Natural killer cell (primary cell): ENCODE results near the gene MRPL57. TPM values are rescaled to one million over a fixed set of nuclear protein-coding genes. Genes with fewer than 3 reads are reported as not detected.
A peak's percentile ranks its signal among the peaks of the same experiment; 100 is the strongest.
"Not testable (repeated sequence)": the region's sequence is repeated elsewhere in the genome, so short reads cannot be mapped to it uniquely, and the experiment has no call there.

ENCODE experiments used
- ATAC-seq, 3 donors: fragments of 150-1000 bp in 2 of 3; fragments of 200-7000 bp in 1 of 3; cut with Tn5 transposase; 1 replicate in 1 of 3; 2 replicates in 2 of 3; pipeline ENCODE4 v1.10.0; 2021; ENCODE audit warnings: mild to moderate bottlenecking in 2 of 3, moderate library complexity in 2 of 3
- DNase-seq, 2 donors: peaks; one replicate each; pipeline versions ENCODE4 v3.0.0 to v3.0.0-alpha.2; 2013 to 2021; ENCODE audit warnings: mixed read lengths in 1 of 2
- H3K27ac ChIP-seq: one replicate; pipeline ENCODE4 v1.5.1; 2013; ENCODE audit warnings: mild to moderate bottlenecking, low read length
- H3K27me3 ChIP-seq: one replicate; pipeline ENCODE4 v1.6.1; 2013; ENCODE audit warnings: low read length; ENCODE audit not compliant: control insufficient read depth, insufficient read depth
- H3K36me3 ChIP-seq: one replicate; pipeline ENCODE4 v1.6.1; 2013; ENCODE audit warnings: low read length; ENCODE audit not compliant: control insufficient read depth, insufficient read depth
- H3K4me1 ChIP-seq: one replicate; pipeline ENCODE4 v1.6.1; 2013; ENCODE audit warnings: low read length; ENCODE audit not compliant: control insufficient read depth, insufficient read depth
- H3K4me3 ChIP-seq: one replicate; pipeline ENCODE4 v1.5.1; 2013; ENCODE audit warnings: low read length
- H3K9me3 ChIP-seq: one replicate; pipeline ENCODE4 v1.6.1; 2013; ENCODE audit warnings: low read length; ENCODE audit not compliant: control insufficient read depth, insufficient read depth
- H3K27ac Mint-ChIP-seq, 2 donors: one replicate each; pipeline ENCODE4 v1.8.0; 2022; ENCODE audit warnings: mild to moderate bottlenecking in 2 of 2, mixed read lengths in 2 of 2, moderate library complexity in 1 of 2
- H3K27me3 Mint-ChIP-seq, 2 donors: one replicate each; pipeline ENCODE4 v1.8.0; 2022; ENCODE audit warnings: low read depth in 2 of 2, mixed read lengths in 2 of 2
- H3K36me3 Mint-ChIP-seq: one replicate; pipeline ENCODE4 v1.8.0; 2022; ENCODE audit warnings: mixed read lengths
- H3K4me1 Mint-ChIP-seq, 2 donors: one replicate each; pipeline ENCODE4 v1.8.0; 2022; ENCODE audit warnings: mixed read lengths in 2 of 2
- H3K4me3 Mint-ChIP-seq: one replicate; pipeline ENCODE4 v1.8.0; 2022; ENCODE audit warnings: mild to moderate bottlenecking, moderate library complexity, mixed read lengths
- H3K9me3 Mint-ChIP-seq, 2 donors: one replicate each; pipeline ENCODE4 v1.8.0; 2022; ENCODE audit warnings: mixed read lengths in 2 of 2
- WGBS: methylation state at CpG from one replicate; pipeline ENCODE4 v1.1.7; 2013; ENCODE audit warnings: missing lambda C conversion rate; ENCODE audit not compliant: insufficient coverage; 5-methylcytosine and 5-hydroxymethylcytosine counted together
- intact Hi-C: fragments of 100-400 bp; cut with micrococcal nuclease; formaldehyde crosslinking; loops from one replicate; pipeline ENCODE4 v1.14.2; 2022
- total RNA-seq, 4 donors: library from RNA; stranded (reverse); fragments of 120-200 nt in 1 of 4; gene quantifications; one replicate each; pipeline versions ENCODE4 v1.2.3 to v1.2.4, GENCODE V29; 2013 to 2022
- TF ChIP-seq, protein P1 (sequence below): fragments of 200-600 bp; IDR thresholded peaks from one replicate; pipeline ENCODE4 v1.8.0; 2022; ENCODE audit warnings: antibody characterized with exemption

The MRPL57 gene
- total RNA-seq, 3 donors from 2014 or later (not counting 1 experiment from before 2014, with no cell fraction given), result 7.8 to 9.9 (median 8.3) TPM

DNA sequence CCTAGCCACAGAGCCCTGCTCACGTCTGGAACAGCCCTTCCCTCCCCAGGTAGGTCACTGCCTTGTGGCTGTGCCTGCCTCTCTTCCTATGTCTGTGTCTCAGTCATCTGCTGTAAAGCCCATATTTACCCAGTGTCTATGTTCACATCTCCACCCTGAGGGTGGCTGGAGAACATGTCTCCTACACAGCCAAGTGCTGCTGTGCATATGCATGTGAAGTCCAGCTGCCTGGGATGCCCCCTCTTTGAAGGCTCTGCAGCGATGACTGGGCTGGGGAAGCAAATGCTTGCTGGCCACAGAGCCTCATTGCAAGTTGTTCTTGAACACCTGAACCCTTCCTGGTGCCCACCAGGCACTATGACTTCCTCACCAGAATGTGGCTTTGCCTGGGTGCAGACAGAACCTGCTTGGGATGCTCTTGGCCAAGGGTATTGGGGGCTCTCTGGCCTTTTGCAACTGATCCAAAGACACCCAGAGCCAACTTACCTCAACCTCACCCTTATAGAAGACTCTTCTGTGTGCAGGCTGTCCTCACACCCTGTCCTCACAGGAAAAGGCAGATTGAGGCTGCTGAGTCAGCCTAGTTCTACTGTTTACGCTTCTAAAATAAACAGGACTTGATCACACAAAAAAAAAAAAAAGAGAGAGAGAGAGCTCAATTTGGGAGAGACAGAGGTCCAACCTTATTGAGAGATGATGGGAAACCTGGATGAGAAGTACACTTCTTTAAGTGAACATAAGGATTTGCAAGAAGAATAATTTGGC is 26.5 kb downstream of the MRPL57 start:
- intact Hi-C loops, result no loop called here
- Histone ChIP-seq H3K36me3 (no peaks in the 10 kb centered on the region), H3K4me1 (peaks cover 6% of the 10 kb centered on the region), H3K27me3 (no peaks in the 10 kb centered on the region), H3K9me3 (no peaks in the 10 kb centered on the region), H3K4me3 (no peak overlapping the region), H3K27ac (no peak overlapping the region)
- H3K4me3 Mint-ChIP-seq, result peak overlapping the region; percentile 10
- peaks cover 0 to 3% of the 10 kb centered on the region in 2 donors for H3K27me3 Mint-ChIP-seq
- no peak for DNase-seq
- TF ChIP-seq, protein P1, sequence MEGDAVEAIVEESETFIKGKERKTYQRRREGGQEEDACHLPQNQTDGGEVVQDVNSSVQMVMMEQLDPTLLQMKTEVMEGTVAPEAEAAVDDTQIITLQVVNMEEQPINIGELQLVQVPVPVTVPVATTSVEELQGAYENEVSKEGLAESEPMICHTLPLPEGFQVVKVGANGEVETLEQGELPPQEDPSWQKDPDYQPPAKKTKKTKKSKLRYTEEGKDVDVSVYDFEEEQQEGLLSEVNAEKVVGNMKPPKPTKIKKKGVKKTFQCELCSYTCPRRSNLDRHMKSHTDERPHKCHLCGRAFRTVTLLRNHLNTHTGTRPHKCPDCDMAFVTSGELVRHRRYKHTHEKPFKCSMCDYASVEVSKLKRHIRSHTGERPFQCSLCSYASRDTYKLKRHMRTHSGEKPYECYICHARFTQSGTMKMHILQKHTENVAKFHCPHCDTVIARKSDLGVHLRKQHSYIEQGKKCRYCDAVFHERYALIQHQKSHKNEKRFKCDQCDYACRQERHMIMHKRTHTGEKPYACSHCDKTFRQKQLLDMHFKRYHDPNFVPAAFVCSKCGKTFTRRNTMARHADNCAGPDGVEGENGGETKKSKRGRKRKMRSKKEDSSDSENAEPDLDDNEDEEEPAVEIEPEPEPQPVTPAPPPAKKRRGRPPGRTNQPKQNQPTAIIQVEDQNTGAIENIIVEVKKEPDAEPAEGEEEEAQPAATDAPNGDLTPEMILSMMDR, result no peak
- H3K36me3 Mint-ChIP-seq, result no peaks in the 10 kb centered on the region
- peaks cover 19 to 20% of the 10 kb centered on the region in 2 donors for H3K4me1 Mint-ChIP-seq
- no peaks in the 10 kb centered on the region for H3K9me3 Mint-ChIP-seq
- 56% methylated on average over 3 of the region's 3 CpGs for WGBS
- ATAC-seq, result peak in 2 of 3 donors; percentile 50 to 68
- peak overlapping the region in 1 of 2 donors; percentile 4 for H3K27ac Mint-ChIP-seq

DNA sequence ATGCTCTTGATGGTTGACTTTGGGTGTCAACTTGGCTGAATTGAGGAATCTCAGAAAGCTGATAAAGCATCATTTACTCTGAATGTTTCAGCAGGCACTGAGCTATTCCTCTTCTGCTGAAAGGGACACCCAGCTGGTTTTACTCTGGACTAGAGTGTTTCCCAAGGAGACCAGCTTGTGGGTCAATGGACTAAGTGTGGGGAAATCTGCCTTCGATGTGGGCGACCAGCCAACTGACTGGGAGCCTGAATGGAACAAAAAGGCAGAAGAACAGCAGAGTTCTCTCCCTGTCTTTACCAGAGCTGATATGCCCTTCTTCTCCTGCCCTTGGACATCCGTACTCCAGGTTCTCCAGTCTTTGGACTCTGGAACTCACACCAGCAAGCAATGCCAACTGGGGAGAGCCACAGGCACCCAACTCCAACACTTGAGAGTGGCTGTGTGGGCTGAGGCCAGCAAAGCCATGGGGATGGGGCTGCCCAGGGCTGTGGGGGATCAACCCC is 32.2 kb downstream of the MRPL57 start:
- DNase-seq (no peak), ATAC-seq (no peak)
- Mint-ChIP-seq H3K9me3 (no peaks in the 10 kb centered on the region), H3K27me3 (peaks cover 26 to 31% of the 10 kb centered on the region in 2 donors), H3K27ac (no peak overlapping the region), H3K4me3 (no peak overlapping the region), H3K4me1 (no peaks in the 10 kb centered on the region), H3K36me3 (peaks cover 9% of the 10 kb centered on the region)
- H3K27me3 ChIP-seq, result no peaks in the 10 kb centered on the region
- intact Hi-C loops, result no loop called here
- no peak overlapping the region for H3K4me3 ChIP-seq
- WGBS, result 89% methylated on average over 3 of the region's 3 CpGs
- TF ChIP-seq, protein P1, result no peak
- H3K9me3 ChIP-seq, result peaks cover 5% of the 10 kb centered on the region
- H3K27ac ChIP-seq, result no peak overlapping the region
- H3K36me3 ChIP-seq, result no peaks in the 10 kb centered on the region
- no peaks in the 10 kb centered on the region for H3K4me1 ChIP-seq

DNA sequence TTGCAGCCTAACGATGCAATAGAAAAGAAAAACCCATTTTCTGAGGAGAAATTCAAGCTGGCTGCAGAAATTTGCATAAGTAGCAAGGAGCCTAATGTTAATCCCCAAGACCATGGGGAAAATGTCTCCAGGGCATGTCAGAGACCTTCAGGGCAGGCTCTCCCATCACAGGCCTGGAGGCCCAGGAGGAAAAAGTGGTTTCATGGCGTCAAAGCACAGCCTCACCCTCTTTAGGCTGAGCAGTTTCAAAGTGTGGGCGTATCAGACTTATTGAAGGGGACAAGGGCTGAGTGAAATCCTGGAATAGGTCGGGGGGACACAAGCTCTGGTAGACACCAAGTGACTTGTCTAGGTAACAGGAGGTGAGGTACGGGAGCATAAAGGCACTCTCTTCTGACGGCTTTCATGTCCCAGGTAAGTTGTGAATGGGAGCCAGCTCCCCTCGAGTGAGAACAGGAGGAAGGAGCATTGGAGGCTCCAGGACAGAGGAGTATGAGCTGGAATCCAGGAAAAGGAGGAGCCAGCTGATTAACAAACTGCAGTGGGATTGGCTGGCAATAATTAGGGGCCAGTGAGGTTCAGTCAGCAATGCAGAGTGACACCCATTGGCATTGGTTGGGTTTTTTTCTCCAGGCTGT is 35.8 kb downstream of the MRPL57 start:
- Mint-ChIP-seq H3K9me3 (no peaks in the 10 kb centered on the region), H3K4me3 (no peak overlapping the region), H3K36me3 (peaks cover 9% of the 10 kb centered on the region), H3K4me1 (no peaks in the 10 kb centered on the region), H3K27ac (no peak overlapping the region), H3K27me3 (peaks cover 40 to 65% of the 10 kb centered on the region in 2 donors)
- ATAC-seq (no peak), DNase-seq (no peak)
- 89% methylated on average over 7 of the region's 7 CpGs for WGBS
- TF ChIP-seq, protein P1, result no peak
- Histone ChIP-seq H3K4me3 (no peak overlapping the region), H3K9me3 (peaks cover 5% of the 10 kb centered on the region), H3K36me3 (no peaks in the 10 kb centered on the region), H3K4me1 (no peaks in the 10 kb centered on the region), H3K27me3 (peaks cover 3% of the 10 kb centered on the region), H3K27ac (no peak overlapping the region)
- intact Hi-C loops, result no loop called here

DNA sequence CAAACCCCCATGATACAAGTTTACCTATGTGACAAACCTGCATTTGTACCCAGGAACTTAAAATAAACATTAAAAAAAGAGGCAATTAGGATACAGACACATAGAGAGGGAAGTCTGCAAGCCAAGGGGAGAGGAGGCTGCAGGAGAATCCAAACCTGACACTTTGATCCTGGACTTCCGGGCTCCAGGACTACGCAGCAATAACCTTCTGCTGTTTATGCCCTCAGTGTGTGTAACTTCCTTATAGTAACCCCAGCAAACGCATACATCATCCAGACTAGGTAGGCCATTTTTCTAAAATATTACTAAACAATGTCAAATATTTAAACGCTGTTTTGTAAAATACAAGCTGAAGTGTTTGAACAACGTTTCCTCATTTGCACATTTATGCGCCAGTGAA is 39.0 kb downstream of the MRPL57 start:
- Mint-ChIP-seq H3K4me1 (peaks cover 18 to 19% of the 10 kb centered on the region in 2 donors), H3K27me3 (peaks cover 40 to 65% of the 10 kb centered on the region in 2 donors)
- H3K27ac Mint-ChIP-seq, DNase-seq, H3K9me3 ChIP-seq, H3K27me3 ChIP-seq, intact Hi-C loops, H3K4me3 ChIP-seq, H3K36me3 ChIP-seq, H3K36me3 Mint-ChIP-seq, H3K4me3 Mint-ChIP-seq, H3K9me3 Mint-ChIP-seq, ATAC-seq, H3K27ac ChIP-seq: not testable (repeated sequence)
- WGBS, result 95% methylated on average over 5 of the region's 6 CpGs
- peaks cover 12% of the 10 kb centered on the region for H3K4me1 ChIP-seq
